Vagina (tissue), 2 donors: ENCODE results near the gene PXDN.
A peak's percentile ranks its signal among the peaks of the same experiment; 100 is the strongest.

ENCODE experiments used
- CTCF ChIP-seq, 3 experiments: fragments of 450-650 bp in 2 of 3; fragments of 200-600 bp in 1 of 3; sonication (generic) in 1 of 3; IDR thresholded peaks; one replicate each; pipeline ENCODE4 v1.5.1; 2017 to 2019; ENCODE audit warnings: antibody characterized with exemption in 3 of 3, mild to moderate bottlenecking in 2 of 3, moderate library complexity in 2 of 3
- POLR2AphosphoS5 ChIP-seq, 2 donors: sonication (generic); formaldehyde crosslinking; IDR thresholded peaks; one replicate each; pipeline ENCODE4 v1.9.0; 2017; ENCODE audit warnings: antibody characterized with exemption in 2 of 2, mild to moderate bottlenecking in 2 of 2, low read depth in 1 of 2; ENCODE audit not compliant: insufficient read depth in 1 of 2

DNA sequence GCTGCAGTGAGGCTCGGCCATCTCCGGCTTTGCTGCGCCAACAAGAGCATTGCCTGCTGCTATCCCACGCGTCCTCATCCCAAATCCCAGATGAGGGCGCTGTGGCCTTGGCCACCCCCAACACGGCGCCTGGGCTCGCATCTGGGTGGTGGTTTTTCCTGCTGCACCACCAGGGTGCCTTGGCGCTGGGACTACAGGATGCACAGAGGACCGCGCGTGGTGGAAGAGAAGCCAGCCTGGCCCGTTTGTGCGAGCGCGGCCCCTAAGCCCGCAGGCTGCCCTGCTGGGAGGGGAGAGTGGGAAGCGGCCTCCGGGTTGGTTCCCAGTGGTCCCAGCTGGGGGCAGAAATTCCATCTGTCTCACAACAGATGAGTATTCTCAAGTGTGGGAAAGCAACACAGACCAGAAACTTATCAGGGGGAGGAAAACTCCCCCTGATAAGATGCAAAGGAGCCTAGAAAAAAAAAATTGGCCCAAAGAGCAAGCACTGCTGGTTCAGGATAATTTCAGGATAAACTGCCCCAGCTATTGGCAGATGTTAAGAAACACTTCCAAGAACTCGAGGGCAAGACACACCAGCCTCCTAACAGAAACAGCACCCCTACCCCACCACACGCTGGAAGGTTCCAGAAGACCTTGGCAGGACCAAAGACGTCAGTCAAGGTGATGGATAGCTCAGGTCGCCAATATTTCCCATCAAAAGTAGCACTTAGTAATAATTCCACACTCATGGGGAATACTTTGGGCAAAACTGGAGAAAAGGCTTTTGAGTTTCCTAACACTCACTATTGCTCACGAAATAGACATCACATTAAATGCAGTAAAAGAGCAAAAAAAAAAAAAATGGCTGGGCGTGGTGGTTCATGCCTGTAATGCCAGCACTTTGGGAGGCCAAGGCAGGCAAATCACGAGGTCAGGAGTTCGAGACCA, 152.1 kb downstream of the PXDN start:
- peak in 2 of 3 experiments; percentile 32 to 71 for TF ChIP-seq CTCF (IDR thresholded peaks at IDR 0.05)
- TF ChIP-seq POLR2AphosphoS5 (IDR thresholded peaks at IDR 0.05; ENCODE audit: insufficient read depth in 1 of 2, low read depth in 1 of 2): peak in 1 of 2 donors; percentile 79
